MM.1S (cell line): ENCODE data around the gene GNAI2.

Source experiments
- DNase-seq: peaks from one replicate; pipeline ENCODE4 v3.0.0-alpha.2; 2015
- H2AFZ ChIP-seq: fragments of 300-600 bp; sonication (generic); 2 replicates; pipeline ENCODE4 v1.6.0; 2016; ENCODE audit warnings: antibody characterized with exemption, low read length
- H3F3A ChIP-seq: fragments of 300-600 bp; sonication (generic); 2 replicates; pipeline ENCODE4 v1.6.1; 2016; ENCODE audit warnings: mild to moderate bottlenecking, antibody characterized with exemption, low read length, moderate library complexity, mixed read lengths; ENCODE audit not compliant: insufficient read depth
- H3K27ac ChIP-seq: fragments of 300-600 bp; sonication (generic); 2 replicates; pipeline ENCODE4 v1.5.1; 2016; ENCODE audit warnings: mild to moderate bottlenecking, low read length
- H3K27me3 ChIP-seq: fragments of 300-600 bp; sonication (generic); replicated peaks from 2 replicates; pipeline ENCODE4 v1.6.0; 2016; ENCODE audit warnings: low read length; ENCODE audit not compliant: insufficient read depth
- H3K36me3 ChIP-seq: fragments of 300-600 bp; sonication (generic); replicated peaks from 2 replicates; pipeline ENCODE4 v1.6.1; 2016; ENCODE audit warnings: mild to moderate bottlenecking, low read length, mixed read lengths; ENCODE audit not compliant: insufficient read depth
- H3K4me1 ChIP-seq: fragments of 300-600 bp; sonication (generic); 2 replicates; pipeline ENCODE4 v1.6.1; 2016; ENCODE audit warnings: low read length, mixed read lengths
- H3K4me2 ChIP-seq: fragments of 300-600 bp; sonication (generic); 2 replicates; pipeline ENCODE4 v1.6.0; 2016; ENCODE audit warnings: low read depth, low read length
- H3K4me3 ChIP-seq: fragments of 300-600 bp; sonication (generic); 2 replicates; pipeline ENCODE4 v1.5.1; 2016; ENCODE audit warnings: low read length, mixed read lengths
- H3K79me2 ChIP-seq: fragments of 300-600 bp; sonication (generic); 2 replicates; pipeline ENCODE4 v1.6.1; 2016; ENCODE audit warnings: mixed run types, low read length, mixed read lengths
- H3K9ac ChIP-seq: fragments of 300-600 bp; sonication (generic); 2 replicates; pipeline ENCODE4 v1.6.1; 2016; ENCODE audit warnings: low read length, mixed read lengths
- H3K9me2 ChIP-seq: fragments of 300-600 bp; sonication (generic); replicated peaks from 2 replicates; pipeline ENCODE4 v1.6.1; 2016; ENCODE audit warnings: mild to moderate bottlenecking, low read length, mixed read lengths; ENCODE audit not compliant: insufficient read depth
- H3K9me3 ChIP-seq: fragments of 300-600 bp; sonication (generic); replicated peaks from 2 replicates; pipeline ENCODE4 v1.6.1; 2016; ENCODE audit warnings: mild to moderate bottlenecking, low read length, mixed read lengths; ENCODE audit not compliant: insufficient read depth
- H4K20me1 ChIP-seq: fragments of 300-600 bp; sonication (generic); 2 replicates; pipeline ENCODE4 v1.6.1; 2016; ENCODE audit warnings: mild to moderate bottlenecking, low read length, moderate library complexity, mixed read lengths; ENCODE audit not compliant: insufficient read depth
- EZH2 ChIP-seq: fragments of 300-600 bp; sonication (generic); optimal IDR thresholded peaks from 2 replicates; pipeline ENCODE3; 2017; ENCODE audit warnings: low read depth, mild to moderate bottlenecking, antibody characterized with exemption, low read length, mixed read lengths
- EZH2phosphoT487 ChIP-seq: fragments of 300-600 bp; sonication (generic); IDR thresholded peaks from 2 replicates; pipeline ENCODE4 v1.6.1; 2018; ENCODE audit warnings: antibody characterized with exemption, low read length
- TF ChIP-seq, protein P1 (sequence below): fragments of 300-600 bp; sonication (generic); IDR thresholded peaks from 2 replicates; pipeline ENCODE4 v1.5.1; 2016; ENCODE audit warnings: antibody characterized with exemption, low read length, mixed read lengths

The GNAI2 gene

DNA sequence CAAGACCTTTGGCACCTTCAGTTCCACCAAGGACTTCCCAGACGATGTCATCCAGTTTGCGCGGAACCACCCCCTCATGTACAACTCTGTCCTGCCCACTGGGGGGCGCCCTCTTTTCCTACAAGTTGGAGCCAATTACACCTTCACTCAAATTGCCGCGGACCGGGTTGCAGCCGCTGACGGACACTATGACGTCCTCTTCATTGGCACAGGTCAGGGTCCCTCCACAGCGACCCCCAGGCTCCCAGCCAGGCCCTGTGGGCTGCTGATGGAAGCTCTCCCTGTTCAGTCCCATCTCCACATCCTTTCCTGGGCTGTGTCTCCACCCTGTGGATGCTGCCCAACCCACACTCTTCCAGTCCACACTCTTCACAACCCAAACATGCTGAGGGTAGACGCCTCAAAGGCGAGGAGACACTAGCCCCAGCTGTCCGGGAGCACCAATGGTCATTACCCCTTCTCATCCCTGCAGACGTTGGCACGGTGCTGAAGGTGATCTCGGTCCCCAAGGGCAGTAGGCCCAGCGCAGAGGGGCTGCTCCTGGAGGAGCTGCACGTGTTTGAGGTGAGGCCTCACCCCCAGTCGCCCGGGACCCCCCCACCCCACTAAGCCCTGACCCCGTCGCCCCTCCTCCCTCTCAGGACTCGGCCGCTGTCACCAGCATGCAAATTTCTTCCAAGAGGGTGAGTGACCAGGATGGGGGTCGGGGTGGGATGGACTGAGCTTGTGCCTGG, 38.5 kb downstream of the GNAI2 start:
- DNase-seq = peak; percentile 69
- no peaks in the 10 kb centered on the region for H3F3A ChIP-seq
- H3K79me2 ChIP-seq = no peaks in the 10 kb centered on the region
- no peak overlapping the region for H3K4me3 ChIP-seq
- H2AFZ ChIP-seq = no peak overlapping the region
- TF ChIP-seq, protein P1, sequence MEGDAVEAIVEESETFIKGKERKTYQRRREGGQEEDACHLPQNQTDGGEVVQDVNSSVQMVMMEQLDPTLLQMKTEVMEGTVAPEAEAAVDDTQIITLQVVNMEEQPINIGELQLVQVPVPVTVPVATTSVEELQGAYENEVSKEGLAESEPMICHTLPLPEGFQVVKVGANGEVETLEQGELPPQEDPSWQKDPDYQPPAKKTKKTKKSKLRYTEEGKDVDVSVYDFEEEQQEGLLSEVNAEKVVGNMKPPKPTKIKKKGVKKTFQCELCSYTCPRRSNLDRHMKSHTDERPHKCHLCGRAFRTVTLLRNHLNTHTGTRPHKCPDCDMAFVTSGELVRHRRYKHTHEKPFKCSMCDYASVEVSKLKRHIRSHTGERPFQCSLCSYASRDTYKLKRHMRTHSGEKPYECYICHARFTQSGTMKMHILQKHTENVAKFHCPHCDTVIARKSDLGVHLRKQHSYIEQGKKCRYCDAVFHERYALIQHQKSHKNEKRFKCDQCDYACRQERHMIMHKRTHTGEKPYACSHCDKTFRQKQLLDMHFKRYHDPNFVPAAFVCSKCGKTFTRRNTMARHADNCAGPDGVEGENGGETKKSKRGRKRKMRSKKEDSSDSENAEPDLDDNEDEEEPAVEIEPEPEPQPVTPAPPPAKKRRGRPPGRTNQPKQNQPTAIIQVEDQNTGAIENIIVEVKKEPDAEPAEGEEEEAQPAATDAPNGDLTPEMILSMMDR = peak; percentile 83
- TF ChIP-seq EZH2 = no peak
- no peaks in the 10 kb centered on the region for H3K9me2 ChIP-seq
- H4K20me1 ChIP-seq = no peaks in the 10 kb centered on the region
- no peak overlapping the region for H3K27ac ChIP-seq
- peak overlapping the region; percentile 1; the same call in 1 of the 2 replicates for H3K4me2 ChIP-seq
- peaks cover 13% of the 10 kb centered on the region; the same call in 1 of the 2 replicates for H3K4me1 ChIP-seq
- peaks cover 81% of the 10 kb centered on the region for H3K27me3 ChIP-seq
- H3K9me3 ChIP-seq = no peaks in the 10 kb centered on the region
- H3K9ac ChIP-seq = no peak overlapping the region
- H3K36me3 ChIP-seq = no peaks in the 10 kb centered on the region

DNA sequence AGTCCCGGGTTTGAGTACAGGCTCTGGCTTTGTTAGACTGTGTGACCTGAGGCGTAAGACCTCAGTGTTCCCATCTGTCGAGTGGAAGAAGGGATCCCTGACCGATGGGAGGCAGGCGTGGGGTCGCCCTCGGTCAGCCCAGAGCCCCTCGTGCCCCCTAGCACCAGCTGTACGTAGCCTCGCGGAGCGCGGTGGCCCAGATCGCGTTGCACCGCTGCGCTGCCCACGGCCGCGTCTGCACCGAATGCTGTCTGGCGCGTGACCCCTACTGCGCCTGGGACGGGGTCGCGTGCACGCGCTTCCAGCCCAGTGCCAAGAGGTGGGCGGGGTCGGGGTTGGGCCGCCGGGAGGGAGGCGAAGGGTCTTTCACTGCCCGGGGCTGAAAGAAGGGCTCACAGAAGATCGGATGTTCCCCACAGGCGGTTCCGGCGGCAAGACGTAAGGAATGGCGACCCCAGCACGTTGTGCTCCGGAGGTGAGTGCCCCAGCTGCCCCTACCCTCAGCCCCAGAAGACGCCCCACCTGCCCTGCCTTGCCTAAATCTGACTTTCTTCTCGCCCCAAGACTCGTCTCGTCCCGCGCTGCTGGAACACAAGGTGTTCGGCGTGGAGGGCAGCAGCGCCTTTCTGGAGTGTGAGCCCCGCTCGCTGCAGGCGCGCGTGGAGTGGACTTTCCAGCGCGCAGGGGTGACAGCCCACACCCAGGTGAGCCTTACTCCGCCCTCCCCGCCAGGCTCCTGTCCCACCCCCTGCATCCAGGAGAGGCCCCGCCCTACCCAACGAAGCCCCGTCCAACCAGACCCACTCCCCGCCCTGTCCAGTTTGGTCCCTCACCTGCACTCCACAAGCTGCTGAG, 39.4 kb downstream of the GNAI2 start:
- Histone ChIP-seq H3K9ac (no peak overlapping the region), H4K20me1 (no peaks in the 10 kb centered on the region), H3K9me2 (no peaks in the 10 kb centered on the region), H3K27me3 (peaks cover 74% of the 10 kb centered on the region), H3K9me3 (no peaks in the 10 kb centered on the region), H3K79me2 (no peaks in the 10 kb centered on the region), H3K4me3 (no peak overlapping the region), H3F3A (no peaks in the 10 kb centered on the region), H3K4me1 (peaks cover 13% of the 10 kb centered on the region; the same call in 1 of the 2 replicates), H3K4me2 (no peak overlapping the region), H2AFZ (no peak overlapping the region), H3K36me3 (no peaks in the 10 kb centered on the region), H3K27ac (no peak overlapping the region)
- no peak for DNase-seq
- TF ChIP-seq, protein P1 = no peak
- TF ChIP-seq EZH2phosphoT487 = 0 out of 2 replicates have a peak, but pooled peaks have one; percentile 19

DNA sequence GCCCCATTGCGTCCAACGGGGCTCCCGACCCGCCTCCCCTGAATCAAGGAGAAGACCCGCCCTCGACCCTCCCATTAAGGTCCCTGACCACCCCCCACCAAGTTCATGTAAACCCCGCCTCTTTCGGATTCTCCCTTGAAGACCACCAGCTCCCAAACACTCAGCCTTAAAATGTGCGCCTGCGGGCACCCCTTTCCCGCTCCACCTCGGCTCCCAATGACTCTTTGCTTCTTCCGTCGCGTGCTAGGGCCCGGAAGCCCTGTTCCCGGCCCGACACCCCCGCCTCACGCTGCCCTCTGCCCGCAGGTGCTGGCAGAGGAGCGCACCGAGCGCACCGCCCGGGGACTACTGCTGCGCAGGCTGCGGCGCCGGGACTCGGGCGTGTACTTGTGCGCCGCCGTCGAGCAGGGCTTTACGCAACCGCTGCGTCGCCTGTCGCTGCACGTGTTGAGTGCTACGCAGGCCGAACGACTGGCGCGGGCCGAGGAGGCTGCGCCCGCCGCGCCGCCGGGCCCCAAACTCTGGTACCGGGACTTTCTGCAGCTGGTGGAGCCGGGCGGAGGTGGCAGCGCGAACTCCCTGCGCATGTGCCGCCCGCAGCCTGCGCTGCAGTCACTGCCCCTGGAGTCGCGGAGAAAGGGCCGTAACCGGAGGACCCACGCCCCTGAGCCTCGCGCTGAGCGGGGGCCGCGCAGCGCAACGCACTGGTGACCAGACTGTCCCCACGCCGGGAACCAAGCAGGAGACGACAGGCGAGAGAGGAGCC, 40.2 kb downstream of the GNAI2 start:
- no peaks in the 10 kb centered on the region for H3F3A ChIP-seq
- H3K79me2 ChIP-seq = no peaks in the 10 kb centered on the region
- H3K27me3 ChIP-seq = peaks cover 66% of the 10 kb centered on the region
- no peak overlapping the region for H3K27ac ChIP-seq
- no peaks in the 10 kb centered on the region for H3K9me2 ChIP-seq
- H2AFZ ChIP-seq = no peak overlapping the region
- H3K36me3 ChIP-seq = no peaks in the 10 kb centered on the region
- TF ChIP-seq, protein P1 = no peak
- TF ChIP-seq EZH2 (no peak), EZH2phosphoT487 (no peak)
- no peak overlapping the region for H3K4me2 ChIP-seq
- peaks cover 13% of the 10 kb centered on the region; the same call in 1 of the 2 replicates for H3K4me1 ChIP-seq
- DNase-seq = no peak
- no peak overlapping the region for H3K4me3 ChIP-seq
- H3K9me3 ChIP-seq = no peaks in the 10 kb centered on the region
- H3K9ac ChIP-seq = no peak overlapping the region
- H4K20me1 ChIP-seq = no peaks in the 10 kb centered on the region
